NCI-H2081 (cell line): ENCODE data around the gene GMPPB.
"Not testable (repeated sequence)": the region's sequence is repeated elsewhere in the genome, so short reads cannot be mapped to it uniquely, and the experiment has no call there.

Source experiments
- DNase-seq, 2 experiments: peaks; one replicate each; lab custom pipeline; 2025; lab: John Stamatoyannopoulos, UW

Gene GMPPB

GRCh38 chr3:49713336-49714105 lies 10.2 kb downstream of the GMPPB start:
- DNase-seq, result no peak

DNA sequence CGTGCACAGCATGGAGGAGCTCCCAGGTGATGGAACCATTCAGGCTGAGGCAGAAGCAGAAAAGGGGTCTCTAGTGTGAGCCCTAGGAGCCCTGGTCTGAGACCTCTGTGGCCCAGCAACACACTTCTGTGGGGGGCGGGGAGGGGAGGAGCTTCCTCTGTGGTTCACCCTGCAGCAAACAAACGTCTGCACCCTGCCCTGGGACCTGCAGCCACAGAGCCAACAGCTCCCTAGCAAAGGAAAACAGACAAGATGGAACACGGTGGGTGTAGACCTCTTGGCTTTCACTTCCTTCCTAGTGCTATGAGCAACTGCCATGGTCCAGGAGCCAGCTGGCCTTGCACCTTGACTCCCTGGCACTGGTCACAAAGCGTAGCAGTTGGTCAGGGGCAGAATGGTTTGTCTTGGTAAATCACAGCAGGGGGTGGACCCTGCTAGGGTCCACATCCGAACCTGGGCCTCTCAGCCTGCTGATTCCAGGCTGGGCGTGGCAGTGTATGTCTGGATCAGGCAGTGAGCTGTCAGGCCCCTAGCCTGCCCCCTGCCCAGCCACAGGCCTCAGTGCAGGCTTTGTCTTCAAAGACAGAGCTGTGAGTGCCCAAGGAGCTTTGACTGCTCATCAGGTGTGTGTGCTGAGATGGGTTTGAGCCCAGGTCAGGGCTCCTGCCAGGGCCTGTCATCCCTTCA lies 11.0 kb downstream of the GMPPB start:
- no peak for DNase-seq

GRCh38 chr3:49712166-49712565 lies 11.6 kb downstream of the GMPPB start:
- DNase-seq, result no peak

- DNase-seq, result no peak
These were observed 12.3 kb downstream of the GMPPB start for GRCh38 chr3:49711489-49711888.

GRCh38 chr3:49709852-49710251 lies 13.9 kb downstream of the GMPPB start:
- no peak for DNase-seq

GRCh38 chr3:49707113-49707480 lies 16.7 kb downstream of the GMPPB start:
- no peak for DNase-seq

DNA sequence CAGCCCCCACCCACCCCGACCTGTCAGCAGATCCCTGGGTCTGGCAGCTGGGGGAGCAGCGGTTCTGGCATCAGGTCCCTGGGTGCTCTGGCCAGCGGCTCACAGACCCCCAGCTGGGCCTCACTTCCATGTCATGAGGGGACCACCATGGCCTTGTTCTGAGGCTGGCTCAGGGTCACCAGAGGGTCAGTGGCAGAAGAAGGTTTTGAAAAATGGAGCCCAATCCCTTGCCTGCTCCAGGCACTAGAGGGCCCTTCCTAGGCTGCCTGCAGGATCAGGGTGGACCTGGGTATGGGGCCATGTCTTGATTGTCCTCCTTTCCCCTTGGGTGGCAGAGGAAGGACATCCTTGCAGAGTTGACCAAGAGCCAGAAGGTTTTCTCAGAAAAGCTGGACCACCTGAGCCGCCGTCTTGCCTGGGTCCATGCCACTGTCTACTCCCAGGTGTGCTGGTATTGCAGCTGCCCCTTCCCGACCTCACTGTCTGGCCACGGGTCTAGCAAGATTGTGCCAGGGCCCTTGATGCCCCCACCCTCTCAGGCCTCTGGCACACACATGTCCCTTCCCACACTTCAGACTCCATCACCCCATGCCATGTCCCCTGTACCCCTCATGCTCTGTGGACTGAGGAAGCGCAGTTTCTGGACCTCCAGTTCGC lies 17.2 kb downstream of the GMPPB start:
- no peak for DNase-seq

DNA sequence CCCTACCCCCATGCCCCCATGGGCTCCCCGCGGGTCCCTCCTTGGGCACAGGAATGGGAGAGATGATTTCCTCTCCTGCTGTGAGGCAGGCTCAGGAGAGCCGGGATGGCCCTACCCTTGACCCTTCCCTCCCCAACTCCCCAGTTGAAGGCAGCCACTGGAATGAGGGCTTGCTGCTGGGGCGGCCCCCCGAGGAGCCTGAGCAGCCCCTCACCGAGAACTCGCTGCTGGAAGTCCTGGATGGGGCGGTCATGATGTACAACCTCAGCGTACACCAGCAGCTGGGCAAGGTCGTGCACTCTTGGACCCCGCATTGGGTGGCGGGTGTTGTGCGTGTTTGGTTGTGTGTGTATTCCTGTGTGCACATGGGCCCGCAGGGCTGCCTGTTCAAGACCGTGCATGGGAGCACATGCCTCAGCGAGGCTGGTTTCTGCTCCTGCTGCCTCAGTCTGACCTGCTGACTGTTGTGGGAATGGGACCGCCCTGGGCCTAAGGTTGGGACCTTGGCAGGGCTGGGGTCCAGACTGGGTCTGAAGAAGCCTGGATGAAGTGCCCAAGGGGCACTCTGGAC lies 18.3 kb downstream of the GMPPB start:
- DNase-seq, result no peak

GRCh38 chr3:49704629-49705028 lies 19.1 kb downstream of the GMPPB start:
- DNase-seq, result no peak

DNA sequence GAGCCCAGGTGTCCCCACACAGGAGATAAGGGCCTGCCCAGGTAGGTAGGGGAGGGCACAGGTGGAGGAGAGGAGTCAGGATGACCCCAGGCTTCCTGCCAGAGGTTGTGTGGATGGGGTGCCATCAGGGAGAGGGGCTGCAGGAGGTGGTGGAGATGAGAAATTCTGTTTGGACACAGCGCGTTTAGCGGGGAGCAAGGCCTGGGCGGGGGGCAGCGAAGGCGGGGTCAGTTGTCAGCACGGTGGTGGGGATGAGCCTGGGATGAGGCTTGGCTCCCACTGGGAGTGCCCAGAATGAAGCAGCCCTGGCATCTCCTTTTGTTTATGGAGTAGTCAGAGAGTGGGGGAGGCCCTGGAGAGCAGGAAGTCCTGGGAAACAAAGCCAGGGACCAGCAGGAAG lies 19.8 kb downstream of the GMPPB start:
- DNase-seq, result no peak

DNA sequence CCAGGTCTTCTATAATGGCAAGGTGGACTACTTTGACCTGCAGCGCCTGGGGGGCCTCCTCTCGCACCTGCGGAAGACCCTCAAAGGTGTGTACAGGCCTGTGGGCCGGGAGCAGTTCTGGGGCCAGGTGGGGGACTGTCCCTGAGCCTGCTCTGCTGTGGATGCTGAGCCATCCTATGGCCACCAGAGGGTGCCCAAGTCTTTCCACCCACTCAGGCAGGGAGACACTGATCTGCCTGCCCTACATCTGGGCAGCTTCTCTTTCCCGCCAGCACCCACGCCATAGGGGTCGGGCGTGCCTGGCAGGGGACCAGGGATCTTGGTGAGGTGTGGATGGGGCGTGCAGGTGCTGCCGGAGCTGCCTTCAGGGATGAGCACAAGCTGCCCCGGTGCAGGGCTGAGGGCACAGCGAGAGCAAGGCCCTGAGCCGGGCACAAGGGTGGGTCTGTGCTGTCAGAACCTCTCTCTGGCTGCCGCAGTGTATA lies 20.3 kb downstream of the GMPPB start:
- DNase-seq, result peak; percentile 67 to 74

- DNase-seq, result no peak
These were observed 21.1 kb downstream of the GMPPB start for GRCh38 chr3:49702672-49703071.

GRCh38 chr3:49701388-49702077 lies 22.2 kb downstream of the GMPPB start:
- DNase-seq, result no peak

DNA sequence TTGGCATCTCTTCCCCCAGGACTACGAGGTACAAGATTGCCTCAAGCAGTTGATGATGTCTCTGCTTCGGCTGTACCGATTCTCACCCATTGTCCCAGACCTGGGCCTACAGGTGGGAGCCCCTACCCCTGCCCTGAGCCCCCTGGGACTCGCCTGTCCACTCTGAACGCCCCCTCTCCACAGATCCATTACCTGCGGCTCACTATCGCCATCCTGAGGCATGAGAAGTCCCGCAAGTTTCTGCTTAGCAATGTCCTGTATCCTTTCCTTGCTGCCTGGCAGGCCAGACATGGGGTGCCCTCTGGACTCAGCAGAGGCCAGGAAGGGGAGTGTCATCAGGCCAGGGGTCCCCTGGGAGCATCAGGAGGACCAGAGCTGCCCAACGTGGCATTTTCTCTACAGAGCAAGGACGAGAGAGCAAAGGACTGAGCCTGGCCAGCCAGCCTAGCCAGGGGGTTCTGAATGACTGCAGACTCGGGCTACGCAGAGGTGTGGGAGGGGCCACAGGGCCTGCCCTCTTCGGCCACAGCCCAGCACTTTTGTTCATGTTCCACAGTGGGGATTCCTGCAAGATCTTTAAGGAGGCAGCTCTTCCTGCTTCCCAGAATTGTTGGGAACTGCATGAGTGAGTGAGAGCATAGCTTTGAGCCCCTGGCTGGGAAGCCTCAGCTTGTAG lies 23.2 kb downstream of the GMPPB start:
- DNase-seq, result no peak

DNA sequence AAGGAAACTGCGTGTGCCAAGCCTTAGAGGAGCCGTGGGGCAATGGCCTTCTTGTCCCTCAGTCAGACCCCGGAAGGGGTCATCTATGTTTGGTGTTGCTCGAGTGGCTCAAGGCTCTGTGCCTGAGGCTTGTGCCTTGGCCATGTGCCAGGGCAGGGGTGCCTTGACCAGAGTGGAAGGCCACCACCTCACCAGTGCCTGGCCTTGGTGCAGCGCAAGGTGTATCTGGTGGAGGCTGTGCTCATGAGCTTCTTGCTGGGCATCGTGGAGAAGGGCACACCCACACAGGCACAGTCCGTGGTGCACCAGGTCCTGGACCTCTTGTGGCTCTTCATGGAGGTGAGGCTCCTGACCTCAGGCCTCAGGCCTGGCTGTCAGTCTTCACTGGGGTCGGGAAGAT lies 23.7 kb downstream of the GMPPB start:
- no peak for DNase-seq

GRCh38 chr3:49699281-49699979 lies 24.3 kb downstream of the GMPPB start:
- no peak for DNase-seq

- DNase-seq, result not testable (repeated sequence)
These were observed 28.3 kb downstream of the GMPPB start for GRCh38 chr3:49695350-49696015.

DNA sequence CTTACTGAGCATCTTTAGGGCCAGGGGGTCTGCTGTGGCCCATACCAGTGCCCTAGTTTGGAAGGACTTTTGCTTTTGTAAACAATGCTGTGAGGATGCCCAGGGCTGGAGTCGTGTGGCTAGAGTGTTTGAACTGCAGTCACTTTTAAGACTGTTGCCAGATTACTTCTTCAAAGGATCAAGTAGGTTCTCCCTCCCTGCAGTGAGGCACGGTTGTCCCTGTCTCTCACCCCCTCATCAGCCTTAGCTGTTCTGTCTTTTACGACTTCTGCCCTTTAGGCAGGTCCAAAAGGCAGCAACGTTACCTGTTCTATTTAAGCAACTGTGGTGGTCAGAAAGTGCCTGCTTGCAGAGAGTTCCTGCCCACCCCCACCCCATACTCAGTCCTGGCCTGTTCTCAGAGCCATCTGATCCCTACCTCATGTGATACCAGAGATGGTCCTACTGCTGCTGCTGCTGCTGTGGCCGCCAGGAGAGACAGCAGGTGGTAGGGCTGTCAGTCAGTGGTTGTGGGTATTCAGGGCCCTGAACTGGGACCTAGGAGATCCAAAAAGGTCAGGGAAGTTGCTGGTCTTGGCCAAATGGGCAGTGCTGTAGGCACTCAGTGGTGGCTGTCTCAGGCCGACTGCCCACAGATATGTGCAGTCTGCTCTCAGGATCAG lies 29.2 kb downstream of the GMPPB start:
- DNase-seq, result not testable (repeated sequence)

DNA sequence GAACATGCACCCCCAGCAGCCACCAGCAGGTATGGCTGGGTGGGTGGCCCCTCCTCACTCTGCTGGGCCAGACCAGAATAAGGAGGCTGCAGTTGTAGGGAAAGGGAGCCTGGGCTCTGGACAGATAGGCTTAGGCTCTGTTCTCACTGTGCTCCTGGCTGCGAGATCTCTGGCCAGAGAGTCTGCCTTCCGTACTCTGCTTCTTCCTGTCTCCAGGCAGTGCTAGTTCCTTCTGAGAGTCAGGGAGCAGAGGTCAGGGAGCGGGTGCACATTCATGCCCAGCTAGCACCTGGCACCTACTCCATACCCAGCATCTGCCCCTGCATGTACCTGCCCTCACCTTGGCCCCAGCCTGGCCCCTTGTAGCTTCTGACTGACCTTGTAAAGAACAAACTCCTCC lies 32.3 kb downstream of the GMPPB start:
- not testable (repeated sequence) for DNase-seq

DNA sequence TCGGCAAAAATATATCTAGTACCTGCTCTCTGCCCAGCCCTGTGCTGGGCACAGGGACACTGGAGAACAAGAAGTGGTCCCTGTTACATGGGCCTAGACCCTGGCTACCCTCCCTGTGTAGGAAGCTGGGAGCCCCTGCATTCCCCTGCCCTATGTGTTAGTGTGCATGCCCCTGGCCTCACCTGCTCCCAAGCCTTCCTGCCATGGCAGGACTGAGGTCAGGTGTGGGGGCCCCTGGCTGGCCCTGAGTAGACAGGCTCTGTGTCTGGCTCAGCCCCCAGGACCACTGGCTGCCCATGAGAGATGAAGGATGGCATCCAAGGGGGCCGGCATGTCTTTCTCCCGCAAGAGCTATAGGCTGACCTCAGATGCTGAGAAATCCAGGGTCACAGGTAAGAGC lies 32.9 kb downstream of the GMPPB start:
- DNase-seq, result not testable (repeated sequence)
